ENCODE data around the gene UBE2E2.

DNA sequence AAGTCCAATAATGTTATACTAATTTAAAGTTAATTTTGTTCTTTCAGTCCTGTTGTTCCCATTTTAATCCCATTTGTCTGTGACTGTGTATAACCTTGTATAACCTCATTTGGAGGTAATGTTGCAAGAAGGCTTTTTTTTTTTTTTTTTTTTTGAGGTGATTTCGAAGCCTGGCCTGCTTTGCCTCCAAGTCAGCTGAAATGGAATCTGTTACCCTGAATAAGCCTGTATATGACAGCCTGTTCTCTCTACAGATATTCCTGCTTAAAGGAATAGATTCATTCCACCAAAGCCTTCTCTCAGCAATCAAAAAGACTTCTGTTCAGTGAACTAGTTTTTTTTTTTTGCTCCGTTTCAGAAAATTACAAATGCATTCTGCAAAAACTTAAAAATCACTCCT, 330.9 kb downstream of the UBE2E2 start:
- TF ChIP-seq GATA2 (IDR thresholded peaks at IDR 0.05; ENCODE audit: low read depth, low read length) (no peak), GATA3 (IDR thresholded peaks at IDR 0.05; ENCODE audit: low read depth, low read length) (no peak)

Data from SH-SY5Y (cell line).